GM12865 (cell line): ENCODE results near the gene HELZ2.
"Not testable (repeated sequence)": the region's sequence is repeated elsewhere in the genome, so short reads cannot be mapped to it uniquely, and the experiment has no call there.

Experiments
- DNase-seq: peaks from one replicate; pipeline ENCODE4 v3.0.0; 2010; ENCODE audit warnings: low read depth
- H3K4me3 ChIP-seq: 2 replicates; pipeline ENCODE4 v1.5.1; 2011; ENCODE audit warnings: mild to moderate bottlenecking, low read depth, low read length, control low read depth
- TF ChIP-seq, protein P1 (sequence below): IDR thresholded peaks from 2 replicates; pipeline ENCODE4 v1.5.1; 2011; ENCODE audit warnings: low read length, control low read depth, low read depth, inconsistent platforms; ENCODE audit not compliant: insufficient read depth; ENCODE audit errors: missing control alignments

Gene HELZ2

DNA sequence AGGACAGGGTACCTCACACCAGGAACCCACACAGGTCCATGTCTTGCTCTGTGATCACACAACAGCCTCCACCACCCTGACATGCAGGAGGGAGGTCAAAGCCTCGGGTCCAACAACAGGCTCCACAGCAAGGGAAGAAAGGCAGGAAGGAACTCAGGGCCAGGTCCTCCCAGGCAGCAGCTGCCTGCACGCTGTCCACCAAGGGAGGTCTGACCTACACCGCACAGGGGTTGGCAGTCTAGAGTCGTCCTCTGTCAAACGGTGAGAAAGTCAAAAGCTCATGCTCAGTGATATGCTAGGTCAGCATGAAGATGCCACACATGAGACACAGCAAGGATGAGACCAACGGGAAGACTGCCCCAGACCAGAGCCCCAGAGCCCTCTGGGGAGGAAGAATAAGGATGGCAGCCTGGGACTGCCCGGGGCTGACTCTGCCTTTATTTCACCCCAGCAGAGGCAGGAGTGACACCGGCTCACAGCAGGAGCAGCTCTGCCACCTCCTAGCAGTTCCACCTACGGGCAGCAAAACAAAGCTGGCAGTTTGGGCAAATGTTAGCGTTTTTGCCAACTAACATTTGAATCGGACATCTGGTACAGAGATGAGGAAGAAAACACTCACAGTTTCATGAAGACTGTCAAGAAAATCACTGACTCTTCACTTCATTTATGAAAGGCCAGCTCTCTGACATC lies 44.4 kb upstream of the HELZ2 start:
- TF ChIP-seq, protein P1, sequence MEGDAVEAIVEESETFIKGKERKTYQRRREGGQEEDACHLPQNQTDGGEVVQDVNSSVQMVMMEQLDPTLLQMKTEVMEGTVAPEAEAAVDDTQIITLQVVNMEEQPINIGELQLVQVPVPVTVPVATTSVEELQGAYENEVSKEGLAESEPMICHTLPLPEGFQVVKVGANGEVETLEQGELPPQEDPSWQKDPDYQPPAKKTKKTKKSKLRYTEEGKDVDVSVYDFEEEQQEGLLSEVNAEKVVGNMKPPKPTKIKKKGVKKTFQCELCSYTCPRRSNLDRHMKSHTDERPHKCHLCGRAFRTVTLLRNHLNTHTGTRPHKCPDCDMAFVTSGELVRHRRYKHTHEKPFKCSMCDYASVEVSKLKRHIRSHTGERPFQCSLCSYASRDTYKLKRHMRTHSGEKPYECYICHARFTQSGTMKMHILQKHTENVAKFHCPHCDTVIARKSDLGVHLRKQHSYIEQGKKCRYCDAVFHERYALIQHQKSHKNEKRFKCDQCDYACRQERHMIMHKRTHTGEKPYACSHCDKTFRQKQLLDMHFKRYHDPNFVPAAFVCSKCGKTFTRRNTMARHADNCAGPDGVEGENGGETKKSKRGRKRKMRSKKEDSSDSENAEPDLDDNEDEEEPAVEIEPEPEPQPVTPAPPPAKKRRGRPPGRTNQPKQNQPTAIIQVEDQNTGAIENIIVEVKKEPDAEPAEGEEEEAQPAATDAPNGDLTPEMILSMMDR = no peak
- no peak overlapping the region for H3K4me3 ChIP-seq
- no peak for DNase-seq

DNA sequence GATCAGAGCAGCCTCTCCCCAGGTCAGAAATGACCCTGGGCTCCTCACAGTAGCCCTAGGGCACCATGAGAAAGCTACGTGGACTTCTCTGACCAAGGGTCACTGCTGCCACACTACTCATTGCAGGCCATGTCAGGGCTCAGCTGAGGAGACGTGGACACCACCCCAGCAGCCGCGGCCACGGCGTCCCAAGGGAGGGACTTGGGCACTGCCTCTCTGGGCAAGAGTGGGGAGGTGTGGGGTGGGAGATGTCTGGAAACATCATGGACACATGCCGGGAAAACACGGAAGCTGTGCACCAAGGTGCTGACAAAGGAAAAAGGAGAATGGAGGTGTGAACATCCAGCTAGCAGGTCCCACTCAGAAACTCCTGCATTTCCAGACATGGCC lies 43.8 kb upstream of the HELZ2 start:
- TF ChIP-seq, protein P1 = no peak
- no peak overlapping the region for H3K4me3 ChIP-seq
- no peak for DNase-seq

DNA sequence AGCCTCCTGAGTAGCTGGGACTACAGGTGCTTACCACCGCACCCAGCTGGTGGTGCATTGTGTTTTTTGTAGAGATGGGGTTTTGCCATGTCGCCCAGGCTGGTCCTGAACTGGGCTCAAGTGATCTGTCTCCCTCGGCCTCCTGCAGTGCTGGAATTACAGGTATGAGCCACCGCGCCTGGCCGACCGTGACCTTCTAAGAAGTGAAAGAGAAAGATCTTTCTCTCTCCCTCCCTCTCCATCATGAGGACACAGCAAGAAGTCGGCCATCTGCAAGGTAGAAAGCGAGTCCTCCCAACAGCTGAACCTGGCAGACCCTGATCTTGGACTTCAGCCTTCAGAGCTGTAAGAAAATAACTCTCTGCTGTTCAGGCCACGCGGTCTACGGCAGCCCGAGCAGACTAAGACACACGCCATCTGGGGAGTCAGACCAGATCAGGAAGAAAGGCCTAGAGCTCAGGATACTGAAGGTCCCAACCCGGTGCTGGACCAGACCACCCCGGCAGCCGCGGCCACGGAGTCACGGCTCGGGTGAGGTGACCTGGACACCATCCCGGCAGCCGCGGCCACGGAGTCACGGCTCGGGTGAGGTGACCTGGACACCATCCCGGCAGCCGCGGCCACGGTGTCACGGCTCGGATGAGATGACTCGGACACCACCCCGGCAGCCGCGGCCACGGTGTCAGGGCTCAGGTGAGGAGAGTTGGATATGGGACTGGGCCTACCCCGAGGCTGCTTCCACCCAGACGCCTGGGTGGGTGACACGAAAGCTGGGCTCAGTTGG lies 43.2 kb upstream of the HELZ2 start:
- DNase-seq = peak; percentile 63
- no peak overlapping the region for H3K4me3 ChIP-seq
- TF ChIP-seq, protein P1 = no peak

DNA sequence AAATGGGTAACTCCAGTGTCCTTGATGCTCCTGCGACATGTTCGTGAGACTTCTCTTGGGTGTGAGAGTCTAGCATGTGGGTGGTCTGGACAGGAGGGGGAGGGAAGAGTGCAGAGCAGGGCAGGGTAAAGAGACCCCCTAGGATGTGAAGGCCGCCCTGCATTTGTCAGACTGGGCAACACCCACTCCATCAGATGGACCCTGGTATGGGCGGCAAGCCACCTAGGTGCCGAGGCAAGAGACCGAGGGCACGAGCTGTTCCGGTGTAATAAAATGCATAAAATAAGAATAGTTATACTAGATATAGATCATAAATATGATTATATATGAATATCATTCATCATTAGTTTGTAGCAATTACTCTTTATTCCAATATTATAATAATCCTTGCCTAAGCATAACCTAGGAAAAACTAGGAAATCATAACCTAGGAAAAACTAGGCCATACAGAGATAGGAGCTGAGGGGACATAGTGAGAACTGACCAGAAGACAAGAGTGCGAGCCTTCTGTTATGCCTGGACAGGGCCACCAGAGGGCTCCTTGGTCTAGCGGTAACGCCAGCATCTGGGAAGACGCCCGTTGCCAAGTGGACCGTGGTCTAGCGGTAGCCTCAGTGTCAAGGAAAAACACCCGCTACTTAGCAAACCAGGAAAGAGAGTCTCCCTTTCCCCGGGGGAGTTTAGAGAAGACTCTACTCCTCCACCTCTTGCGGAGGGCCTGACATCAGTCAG lies 40.0 kb upstream of the HELZ2 start:
- not testable (repeated sequence) for DNase-seq, H3K4me3 ChIP-seq

DNA sequence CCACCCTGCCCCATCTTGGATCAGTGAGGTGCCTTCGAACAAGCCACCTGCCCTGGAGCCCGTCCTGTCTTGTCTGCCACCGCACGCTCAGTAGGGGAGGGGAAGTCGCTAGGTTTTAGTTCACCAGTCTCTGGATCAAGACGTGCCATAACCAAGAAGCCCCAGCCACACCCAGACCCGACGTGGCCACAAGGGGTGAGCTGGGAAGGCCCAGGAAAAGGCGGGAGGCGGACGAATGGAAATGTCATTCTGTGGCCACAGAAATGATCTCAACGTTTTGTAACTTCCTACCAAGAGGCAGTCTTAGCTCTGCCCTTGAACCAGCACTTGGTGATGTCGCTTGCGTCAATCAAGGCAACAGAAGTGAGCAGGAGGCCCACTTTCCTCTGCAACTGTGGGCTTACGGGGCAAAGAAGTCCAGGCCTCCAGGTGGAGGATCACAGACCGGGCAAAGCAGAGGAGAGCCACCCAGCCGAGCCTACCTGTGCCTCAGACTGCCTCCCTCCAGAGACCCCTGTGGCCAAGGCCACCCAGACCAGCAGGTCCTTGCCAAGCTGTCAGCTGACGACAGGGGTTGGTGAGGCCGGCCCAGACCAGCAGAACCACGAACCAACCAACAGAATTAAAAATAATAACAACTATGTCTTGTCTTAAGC lies 38.4 kb upstream of the HELZ2 start:
- TF ChIP-seq, protein P1 = no peak
- DNase-seq = no peak
- H3K4me3 ChIP-seq = no peak overlapping the region

DNA sequence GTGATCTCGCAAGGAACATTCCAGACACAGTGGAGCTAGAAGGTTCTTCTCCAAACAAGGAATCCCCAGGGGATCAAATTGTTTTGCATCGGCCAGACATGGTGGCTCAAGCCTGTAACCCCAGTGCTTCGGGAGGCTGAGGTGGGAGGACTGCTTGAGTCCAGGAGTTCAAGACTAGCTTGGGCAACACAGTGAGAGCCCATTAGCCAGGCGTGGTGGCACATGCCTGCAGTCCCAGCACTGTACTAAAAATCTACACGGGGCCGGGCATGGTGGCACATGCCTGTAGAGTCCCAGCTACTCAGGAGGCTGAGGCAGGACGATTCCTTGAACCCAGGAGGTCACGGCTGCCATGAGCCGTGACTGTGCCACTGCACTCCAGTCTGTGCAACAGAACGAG lies 37.6 kb upstream of the HELZ2 start:
- TF ChIP-seq, protein P1 = no peak
- DNase-seq = no peak
- H3K4me3 ChIP-seq = no peak overlapping the region
